Lower leg skin (tissue), 4 donors: Measurements from ENCODE around the gene GJC2. TPM values are rescaled to one million over a fixed set of nuclear protein-coding genes. Genes with fewer than 3 reads are reported as not detected.

Experiments
- DNase-seq, 2 donors: peaks; one replicate each; pipeline ENCODE4 v3.0.0-alpha.2; 2019; ENCODE audit warnings: low spot score in 2 of 2
- H3K4me3 ChIP-seq: fragments of 200-600 bp; sonication (generic); 2 replicates; pipeline ENCODE4 v1.5.1; 2017; ENCODE audit warnings: mild to moderate bottlenecking, low read depth; ENCODE audit not compliant: poor library complexity, severe bottlenecking
- CTCF ChIP-seq, 3 donors: fragments of 450-650 bp; IDR thresholded peaks; one replicate each; pipeline ENCODE4 v1.5.1; 2016; ENCODE audit warnings: antibody characterized with exemption in 3 of 3, mild to moderate bottlenecking in 3 of 3, moderate library complexity in 2 of 3
- POLR2A ChIP-seq, 2 donors: fragments of 450-650 bp; IDR thresholded peaks; one replicate each; pipeline ENCODE4 v1.6.1; 2016 to 2017; ENCODE audit warnings: antibody characterized with exemption in 2 of 2, mild to moderate bottlenecking in 1 of 2, moderate library complexity in 1 of 2
- WGBS, 2 donors: methylation state at CpG; one replicate each; pipeline ENCODE4 v1.1.5; 2018; 5-methylcytosine and 5-hydroxymethylcytosine counted together
- intact Hi-C: fragments of 100-400 bp; cut with DNase I; formaldehyde crosslinking; loops from one replicate; pipeline ENCODE4 v1.15.0; 2023; ENCODE audit warnings: low total_unique reads
- total RNA-seq, 4 donors: library from RNA; depleted of rRNA; stranded (reverse); fragments of >200 nt; gene quantifications; one replicate each; pipeline ENCODE4 v1.1.0, GENCODE V29; 2016

Gene GJC2
- total RNA-seq, 4 donors from 2014 or later = 1.3 to 3.3 (median 2.6) TPM

- TF ChIP-seq CTCF (IDR thresholded peaks at IDR 0.05) = no peak
- TF ChIP-seq POLR2A (IDR thresholded peaks at IDR 0.05) = no peak
- H3K4me3 ChIP-seq = no peak overlapping the region
- peak in 1 of 2 donors; percentile 88 for DNase-seq
- intact Hi-C loops = no loop called here
- WGBS, 2 donors = 63 to 77% methylated on average over 40 to 43 of the region's 52 CpGs
Observed at GRCh38 chr1:228174482-228175315, 25.0 kb downstream of the GJC2 start.

- H3K4me3 ChIP-seq = no peak overlapping the region
- 43 to 75% methylated on average over 6 to 18 of the region's 18 CpGs for WGBS, 2 donors
- no peak for TF ChIP-seq CTCF (IDR thresholded peaks at IDR 0.05)
- TF ChIP-seq POLR2A (IDR thresholded peaks at IDR 0.05) = no peak
- DNase-seq = no peak
- intact Hi-C loops = no loop called here
Observed at GRCh38 chr1:228175316-228176023, 25.7 kb downstream of the GJC2 start.

- no peak for DNase-seq
- WGBS, 2 donors = 79 to 94% methylated on average over 3 to 4 of the region's 4 CpGs
Observed at GRCh38 chr1:228176024-228176395, 26.3 kb downstream of the GJC2 start.

GRCh38 chr1:228176461-228177182, 26.9 kb downstream of the GJC2 start:
- TF ChIP-seq CTCF (IDR thresholded peaks at IDR 0.05) = no peak
- no peak for TF ChIP-seq POLR2A (IDR thresholded peaks at IDR 0.05)
- 86 to 93% methylated on average over 17 to 19 of the region's 19 CpGs for WGBS, 2 donors
- no peak for DNase-seq
- H3K4me3 ChIP-seq = no peak overlapping the region
- intact Hi-C loops = no loop called here

More at GRCh38 chr1:228176024-228176395, 26.3 kb downstream of the GJC2 start:
- no peak overlapping the region for H3K4me3 ChIP-seq
- TF ChIP-seq POLR2A (IDR thresholded peaks at IDR 0.05) = no peak
- no peak for TF ChIP-seq CTCF (IDR thresholded peaks at IDR 0.05)
- intact Hi-C loops = no loop called here

- no peak overlapping the region for H3K4me3 ChIP-seq
- DNase-seq = no peak
- TF ChIP-seq CTCF (IDR thresholded peaks at IDR 0.05) (no peak), POLR2A (IDR thresholded peaks at IDR 0.05) (no peak)
- intact Hi-C loops = no loop called here
- 77 to 79% methylated on average over 5 of the region's 5 CpGs for WGBS, 2 donors
Observed at GRCh38 chr1:228177183-228177475, 27.4 kb downstream of the GJC2 start.
